Endothelial cell of umbilical vein (primary cell): ENCODE results near the gene GOLGA6L9.
"Not testable (repeated sequence)": the region's sequence is repeated elsewhere in the genome, so short reads cannot be mapped to it uniquely, and the experiment has no call there.

Experiments used
- CTCF ChIP-seq, 2 donors: IDR thresholded peaks; 1 replicate in 1 of 2; 2 replicates in 1 of 2; pipeline ENCODE4 v1.5.1; 2011; ENCODE audit warnings: low read length in 2 of 2, mild to moderate bottlenecking in 2 of 2, moderate library complexity in 2 of 2, control low read depth in 1 of 2, inconsistent platforms in 1 of 2, low read depth in 1 of 2; ENCODE audit not compliant: insufficient read depth in 1 of 2; ENCODE audit errors: extremely low read depth in 1 of 2
- EZH2 ChIP-seq: IDR thresholded peaks from 2 replicates; pipeline ENCODE4 v1.6.1; 2012; ENCODE audit warnings: borderline replicate concordance, low read depth, mild to moderate bottlenecking, moderate library complexity, low read length, inconsistent platforms; ENCODE audit not compliant: severe bottlenecking
- FOS ChIP-seq: IDR thresholded peaks from 2 replicates; pipeline ENCODE4 v1.6.1; 2011; ENCODE audit warnings: mild to moderate bottlenecking, low read length, moderate library complexity, borderline replicate concordance; ENCODE audit not compliant: insufficient read depth
- GATA2 ChIP-seq: IDR thresholded peaks from 2 replicates; pipeline ENCODE4 v1.7.0; 2011; ENCODE audit warnings: low read depth, mild to moderate bottlenecking, moderate library complexity, mixed read lengths, low read length; ENCODE audit not compliant: insufficient read length, insufficient read depth
- JUN ChIP-seq: IDR thresholded peaks from 2 replicates; pipeline ENCODE4 v1.6.1; 2011; ENCODE audit warnings: borderline replicate concordance, low read depth; ENCODE audit not compliant: insufficient read length, insufficient read depth
- POLR2A ChIP-seq: IDR thresholded peaks from 2 replicates; pipeline ENCODE4 v1.6.1; 2012; ENCODE audit warnings: low read depth, mild to moderate bottlenecking, control low read depth, low read length
- POLR2AphosphoS5 ChIP-seq: IDR thresholded peaks from 2 replicates; pipeline ENCODE4 v1.6.1; 2012; ENCODE audit warnings: low read depth, mild to moderate bottlenecking, control low read depth, low read length, moderate library complexity; ENCODE audit not compliant: insufficient read depth
- TF ChIP-seq, protein P1 (sequence below): IDR thresholded peaks from 2 replicates; pipeline ENCODE4 v1.6.1; 2011; ENCODE audit not compliant: insufficient read depth, insufficient read length

DNA sequence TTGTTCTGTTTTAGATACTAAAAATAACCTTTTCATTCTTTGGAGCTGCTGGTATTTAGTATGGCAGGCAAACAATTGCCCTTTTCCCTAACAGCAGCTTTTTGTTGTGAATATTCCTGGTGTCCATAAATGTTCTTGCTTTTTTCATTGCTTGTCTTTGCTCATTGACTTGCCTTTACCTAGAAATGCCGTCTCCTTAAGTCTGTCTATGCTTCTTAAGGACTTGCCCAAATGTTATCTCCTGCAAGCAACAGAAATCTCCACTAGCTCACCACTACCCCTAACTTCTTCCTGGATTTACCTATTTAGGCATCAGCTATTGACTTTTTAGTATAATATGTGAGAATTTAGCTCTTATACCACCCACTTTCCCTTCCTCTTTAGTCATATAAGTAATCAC is 37.5 kb upstream of the GOLGA6L9 start:
- not testable (repeated sequence) for TF ChIP-seq CTCF (IDR thresholded peaks at IDR 0.05; ENCODE audit: extremely low read depth in 1 of 2, insufficient read depth in 1 of 2, low read depth in 1 of 2, low read length in 2 of 2); POLR2AphosphoS5; POLR2A; EZH2; JUN; FOS; GATA2
- TF ChIP-seq, protein P1, sequence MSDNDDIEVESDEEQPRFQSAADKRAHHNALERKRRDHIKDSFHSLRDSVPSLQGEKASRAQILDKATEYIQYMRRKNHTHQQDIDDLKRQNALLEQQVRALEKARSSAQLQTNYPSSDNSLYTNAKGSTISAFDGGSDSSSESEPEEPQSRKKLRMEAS: not testable (repeated sequence)
